ENCODE results near the gene YIPF7. TPM values are rescaled to one million over a fixed set of nuclear protein-coding genes. Genes with fewer than 3 reads are reported as not detected.

YIPF7 gene
- total and polyA plus RNA-seq, 9 of the 15 experiments (the other 6 are each of a cell fraction or from before 2014, with no cell fraction given), result 0.14 TPM; not detected in 8

DNA sequence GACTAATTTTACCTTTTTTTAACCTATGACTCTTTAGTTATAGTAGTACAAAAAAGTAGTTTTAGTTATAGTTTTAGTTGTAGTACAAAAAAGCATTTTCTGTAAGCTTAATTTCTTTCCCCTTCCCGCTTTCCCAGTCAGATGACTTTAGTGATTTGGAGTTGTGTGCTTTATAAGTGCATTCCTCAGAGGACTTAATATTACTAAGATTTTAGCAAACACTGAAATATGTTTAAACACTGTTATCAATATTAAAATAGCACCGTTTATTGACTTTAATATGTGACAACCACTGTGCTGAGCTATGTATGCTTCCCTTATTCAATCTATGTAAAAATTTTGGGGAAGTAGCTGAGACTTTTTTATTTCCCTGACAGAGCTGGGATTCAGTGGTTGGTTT lies 49.6 kb upstream of the YIPF7 start:
- FAIRE-seq, result no peak
- BruUV-seq (replicated peaks), result no TSS peak
- Histone ChIP-seq H3K36me3 (ENCODE audit: control insufficient read depth, insufficient read depth, low read length) (peaks cover 95% of the 10 kb centered on the region), H4K20me1 (replicated peaks; ENCODE audit: control insufficient read depth, insufficient read depth, low read length) (no peaks in the 10 kb centered on the region), H2AFZ (ENCODE audit: low read depth, low read length) (no peak overlapping the region), H3K4me1 (replicated peaks in 1 of 2; ENCODE audit: control insufficient read depth in 2 of 2, insufficient read depth in 2 of 2, low read length in 2 of 2) (no peaks in the 10 kb centered on the region), H3K27ac (ENCODE audit: extremely low read depth, low read depth, low read length) (no peak overlapping the region), H3K9me1 (ENCODE audit: control insufficient read depth, insufficient read depth, low read length) (no peaks in the 10 kb centered on the region), H3K4me3 (no peak overlapping the region), H3K27me3 (ENCODE audit: control insufficient read depth in 2 of 2, insufficient read depth in 2 of 2, low read length in 2 of 2) (no peaks in the 10 kb centered on the region), H3K9ac (ENCODE audit: insufficient read depth in 1 of 2, low read depth in 2 of 2, low read length in 2 of 2) (no peak overlapping the region), H3K4me2 (ENCODE audit: insufficient read depth, low read length) (no peak overlapping the region), H3K79me2 (ENCODE audit: control insufficient read depth, insufficient read depth, low read length) (no peaks in the 10 kb centered on the region), H3K9me3 (replicated peaks; ENCODE audit: control insufficient read depth, insufficient read depth, low read depth, low read length) (no peaks in the 10 kb centered on the region)
- intact Hi-C loops (cut with micrococcal nuclease) (no loop called here), in situ Hi-C loops (cut with MboI) (no loop called here)
- ChIA-PET POLR2A (interaction anchor here (0.7 to 2.5 kb wide), 4 partner anchors 8 to 22 kb away, joined by 5 to 9 read pairs (median 8); partner anchors contain the start of gene GUF1), CTCF (ENCODE audit: low intra/inter-chr PET ratio) (no interaction called here)
- no peak for DNase-seq (ENCODE audit: extremely low read depth in 1 of 4, low spot score in 3 of 4)
- WGBS (ENCODE audit: insufficient coverage, low coverage, missing lambda C conversion rate), result 88% methylated on average over 2 of the region's 2 CpGs
- ATAC-seq, result no peak
- TF ChIP-seq, protein P1, sequence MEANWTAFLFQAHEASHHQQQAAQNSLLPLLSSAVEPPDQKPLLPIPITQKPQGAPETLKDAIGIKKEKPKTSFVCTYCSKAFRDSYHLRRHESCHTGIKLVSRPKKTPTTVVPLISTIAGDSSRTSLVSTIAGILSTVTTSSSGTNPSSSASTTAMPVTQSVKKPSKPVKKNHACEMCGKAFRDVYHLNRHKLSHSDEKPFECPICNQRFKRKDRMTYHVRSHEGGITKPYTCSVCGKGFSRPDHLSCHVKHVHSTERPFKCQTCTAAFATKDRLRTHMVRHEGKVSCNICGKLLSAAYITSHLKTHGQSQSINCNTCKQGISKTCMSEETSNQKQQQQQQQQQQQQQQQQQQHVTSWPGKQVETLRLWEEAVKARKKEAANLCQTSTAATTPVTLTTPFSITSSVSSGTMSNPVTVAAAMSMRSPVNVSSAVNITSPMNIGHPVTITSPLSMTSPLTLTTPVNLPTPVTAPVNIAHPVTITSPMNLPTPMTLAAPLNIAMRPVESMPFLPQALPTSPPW (CRISPR knock-in tag; IDR thresholded peaks at IDR 0.05), result no peak
- no peak for TF ChIP-seq SP1 (CRISPR knock-in tag; IDR thresholded peaks at IDR 0.05)
- no peak for TF ChIP-seq ZNF121 (CRISPR knock-in tag; conservative IDR thresholded peaks at IDR 0.05)
- TF ChIP-seq ZNF354B (CRISPR knock-in tag; IDR thresholded peaks at IDR 0.05), result no peak
- no peak for TF ChIP-seq FOXA3 (CRISPR knock-in tag; conservative IDR thresholded peaks at IDR 0.05 in 1 of 2, IDR thresholded peaks at IDR 0.05 in 1 of 2)
- TF ChIP-seq ZNF589 (CRISPR knock-in tag; IDR thresholded peaks at IDR 0.05; ENCODE audit: low read depth), result no peak
- no peak for TF ChIP-seq ZNF311 (CRISPR knock-in tag; IDR thresholded peaks at IDR 0.05)
- TF ChIP-seq, protein P2, sequence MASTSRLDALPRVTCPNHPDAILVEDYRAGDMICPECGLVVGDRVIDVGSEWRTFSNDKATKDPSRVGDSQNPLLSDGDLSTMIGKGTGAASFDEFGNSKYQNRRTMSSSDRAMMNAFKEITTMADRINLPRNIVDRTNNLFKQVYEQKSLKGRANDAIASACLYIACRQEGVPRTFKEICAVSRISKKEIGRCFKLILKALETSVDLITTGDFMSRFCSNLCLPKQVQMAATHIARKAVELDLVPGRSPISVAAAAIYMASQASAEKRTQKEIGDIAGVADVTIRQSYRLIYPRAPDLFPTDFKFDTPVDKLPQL (IDR thresholded peaks at IDR 0.05; ENCODE audit: extremely low read depth, insufficient read length), result no peak
- TF ChIP-seq, protein P3, sequence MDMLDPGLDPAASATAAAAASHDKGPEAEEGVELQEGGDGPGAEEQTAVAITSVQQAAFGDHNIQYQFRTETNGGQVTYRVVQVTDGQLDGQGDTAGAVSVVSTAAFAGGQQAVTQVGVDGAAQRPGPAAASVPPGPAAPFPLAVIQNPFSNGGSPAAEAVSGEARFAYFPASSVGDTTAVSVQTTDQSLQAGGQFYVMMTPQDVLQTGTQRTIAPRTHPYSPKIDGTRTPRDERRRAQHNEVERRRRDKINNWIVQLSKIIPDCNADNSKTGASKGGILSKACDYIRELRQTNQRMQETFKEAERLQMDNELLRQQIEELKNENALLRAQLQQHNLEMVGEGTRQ (CRISPR knock-in tag; IDR thresholded peaks at IDR 0.05), result no peak
